ENCODE results near the gene MRC1. TPM values are rescaled to one million over a fixed set of nuclear protein-coding genes. Genes with fewer than 3 reads are reported as not detected.

Gene MRC1
- total and polyA plus RNA-seq, 2 experiments from 2014 or later = 0.03 to 0.22 TPM

DNA sequence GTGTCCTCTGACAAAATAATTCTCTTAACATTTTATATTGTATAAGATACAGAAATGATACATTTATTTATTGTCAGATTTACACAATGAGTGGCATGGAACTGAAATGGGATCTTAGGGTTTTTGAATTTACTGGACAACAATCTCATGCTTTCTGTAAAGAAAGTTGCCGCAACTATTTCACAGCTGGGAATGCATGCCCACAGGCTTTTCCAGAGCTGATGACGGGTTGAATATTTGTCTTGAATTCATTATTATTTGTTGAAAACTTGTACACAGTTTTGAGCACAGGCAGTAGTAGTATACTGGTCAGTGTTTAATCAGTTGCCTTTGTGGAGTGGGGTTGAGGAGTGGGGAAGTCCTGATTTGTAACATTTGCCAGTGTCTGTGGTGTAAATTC, 20.5 kb upstream of the MRC1 start:
- Histone ChIP-seq H3K4me3 (no peak overlapping the region), H3K27ac (no peak overlapping the region), H3K27me3 (no peaks in the 10 kb centered on the region), H3K9me3 (ENCODE audit: low read depth) (no peaks in the 10 kb centered on the region), H3K4me1 (ENCODE audit: low read depth) (peaks cover 6% of the 10 kb centered on the region), H3K36me3 (no peaks in the 10 kb centered on the region)
- TF ChIP-seq, protein P1, sequence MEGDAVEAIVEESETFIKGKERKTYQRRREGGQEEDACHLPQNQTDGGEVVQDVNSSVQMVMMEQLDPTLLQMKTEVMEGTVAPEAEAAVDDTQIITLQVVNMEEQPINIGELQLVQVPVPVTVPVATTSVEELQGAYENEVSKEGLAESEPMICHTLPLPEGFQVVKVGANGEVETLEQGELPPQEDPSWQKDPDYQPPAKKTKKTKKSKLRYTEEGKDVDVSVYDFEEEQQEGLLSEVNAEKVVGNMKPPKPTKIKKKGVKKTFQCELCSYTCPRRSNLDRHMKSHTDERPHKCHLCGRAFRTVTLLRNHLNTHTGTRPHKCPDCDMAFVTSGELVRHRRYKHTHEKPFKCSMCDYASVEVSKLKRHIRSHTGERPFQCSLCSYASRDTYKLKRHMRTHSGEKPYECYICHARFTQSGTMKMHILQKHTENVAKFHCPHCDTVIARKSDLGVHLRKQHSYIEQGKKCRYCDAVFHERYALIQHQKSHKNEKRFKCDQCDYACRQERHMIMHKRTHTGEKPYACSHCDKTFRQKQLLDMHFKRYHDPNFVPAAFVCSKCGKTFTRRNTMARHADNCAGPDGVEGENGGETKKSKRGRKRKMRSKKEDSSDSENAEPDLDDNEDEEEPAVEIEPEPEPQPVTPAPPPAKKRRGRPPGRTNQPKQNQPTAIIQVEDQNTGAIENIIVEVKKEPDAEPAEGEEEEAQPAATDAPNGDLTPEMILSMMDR (IDR thresholded peaks at IDR 0.05; ENCODE audit: low read depth, low read length) = no peak
- DNase-seq (ENCODE audit: low read depth in 1 of 2, low spot score in 1 of 2) = no peak

DNA sequence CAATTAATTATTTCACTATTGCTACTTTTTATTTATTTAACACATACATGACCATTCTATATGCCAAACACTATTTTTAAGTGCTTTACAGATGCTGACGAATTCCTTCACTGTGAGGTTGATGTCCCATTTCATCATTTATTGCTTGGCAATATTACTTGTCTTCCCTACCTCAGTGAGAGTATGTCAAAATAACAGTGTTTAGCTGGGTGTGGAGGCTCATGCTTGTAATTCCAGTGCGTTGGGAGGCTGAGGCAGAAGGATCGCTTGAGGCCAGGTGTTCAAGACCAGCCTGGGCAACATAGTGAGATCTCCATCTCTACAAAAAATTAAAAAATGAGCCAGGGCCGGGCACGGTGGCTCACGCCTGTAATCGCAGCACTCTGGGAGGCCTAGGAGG, 19.8 kb upstream of the MRC1 start:
- no peaks in the 10 kb centered on the region for H3K4me1 ChIP-seq (ENCODE audit: low read depth)
- H3K36me3 ChIP-seq = no peaks in the 10 kb centered on the region
- no peaks in the 10 kb centered on the region for H3K9me3 ChIP-seq (ENCODE audit: low read depth)
- no peak overlapping the region for H3K27ac ChIP-seq
- H3K27me3 ChIP-seq = no peaks in the 10 kb centered on the region
- no peak for DNase-seq (ENCODE audit: low read depth in 1 of 2, low spot score in 1 of 2)
- TF ChIP-seq, protein P1 (IDR thresholded peaks at IDR 0.05; ENCODE audit: low read depth, low read length) = no peak
- H3K4me3 ChIP-seq = no peak overlapping the region

DNA sequence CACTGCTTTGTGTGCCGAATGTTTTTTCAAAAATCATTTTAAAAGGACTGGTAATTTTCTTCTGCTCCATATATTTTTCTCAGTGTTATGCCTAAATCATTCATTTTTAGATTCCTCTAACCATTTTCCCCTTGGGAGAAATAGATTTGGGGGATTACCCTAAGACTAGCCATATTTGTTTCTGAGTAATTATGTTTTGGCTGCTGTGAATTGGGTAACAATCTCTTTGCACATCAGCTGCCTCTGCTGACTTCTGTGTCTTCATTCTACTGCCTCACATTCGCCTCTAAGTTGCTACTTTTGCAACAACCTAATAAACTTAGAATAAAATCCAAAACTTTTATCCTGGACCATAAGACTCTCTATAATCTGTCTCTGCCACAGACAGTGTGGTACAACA, 18.5 kb upstream of the MRC1 start:
- DNase-seq (ENCODE audit: low read depth in 1 of 2, low spot score in 1 of 2) = no peak
- Histone ChIP-seq H3K36me3 (no peaks in the 10 kb centered on the region), H3K4me1 (ENCODE audit: low read depth) (no peaks in the 10 kb centered on the region), H3K4me3 (no peak overlapping the region), H3K9me3 (ENCODE audit: low read depth) (no peaks in the 10 kb centered on the region), H3K27ac (no peak overlapping the region), H3K27me3 (no peaks in the 10 kb centered on the region)
- TF ChIP-seq, protein P1 (IDR thresholded peaks at IDR 0.05; ENCODE audit: low read depth, low read length) = no peak

DNA sequence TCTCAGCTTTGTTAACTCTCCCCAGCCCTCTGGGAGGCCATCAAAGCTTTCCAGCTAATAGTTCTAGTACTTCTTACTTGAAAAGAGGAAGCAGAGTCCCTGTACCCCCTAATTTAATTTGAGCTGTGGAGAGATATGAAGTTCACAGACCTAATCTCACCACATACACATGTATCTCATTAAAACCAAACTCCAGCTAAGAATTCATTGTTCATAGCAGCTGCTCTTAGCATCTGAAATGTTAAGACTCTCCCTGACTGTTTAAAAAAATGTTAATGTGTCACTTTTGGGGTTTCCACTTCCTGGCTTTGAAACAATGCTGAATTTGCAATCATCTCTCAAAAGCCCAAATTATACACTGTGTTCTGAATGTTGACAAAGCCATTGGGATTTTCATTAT, 16.2 kb upstream of the MRC1 start:
- no peak for DNase-seq (ENCODE audit: low read depth in 1 of 2, low spot score in 1 of 2)
- Histone ChIP-seq H3K4me1 (ENCODE audit: low read depth) (no peaks in the 10 kb centered on the region), H3K27me3 (no peaks in the 10 kb centered on the region), H3K4me3 (no peak overlapping the region), H3K27ac (no peak overlapping the region), H3K36me3 (no peaks in the 10 kb centered on the region), H3K9me3 (ENCODE audit: low read depth) (no peaks in the 10 kb centered on the region)
- TF ChIP-seq, protein P1 (IDR thresholded peaks at IDR 0.05; ENCODE audit: low read depth, low read length) = no peak

DNA sequence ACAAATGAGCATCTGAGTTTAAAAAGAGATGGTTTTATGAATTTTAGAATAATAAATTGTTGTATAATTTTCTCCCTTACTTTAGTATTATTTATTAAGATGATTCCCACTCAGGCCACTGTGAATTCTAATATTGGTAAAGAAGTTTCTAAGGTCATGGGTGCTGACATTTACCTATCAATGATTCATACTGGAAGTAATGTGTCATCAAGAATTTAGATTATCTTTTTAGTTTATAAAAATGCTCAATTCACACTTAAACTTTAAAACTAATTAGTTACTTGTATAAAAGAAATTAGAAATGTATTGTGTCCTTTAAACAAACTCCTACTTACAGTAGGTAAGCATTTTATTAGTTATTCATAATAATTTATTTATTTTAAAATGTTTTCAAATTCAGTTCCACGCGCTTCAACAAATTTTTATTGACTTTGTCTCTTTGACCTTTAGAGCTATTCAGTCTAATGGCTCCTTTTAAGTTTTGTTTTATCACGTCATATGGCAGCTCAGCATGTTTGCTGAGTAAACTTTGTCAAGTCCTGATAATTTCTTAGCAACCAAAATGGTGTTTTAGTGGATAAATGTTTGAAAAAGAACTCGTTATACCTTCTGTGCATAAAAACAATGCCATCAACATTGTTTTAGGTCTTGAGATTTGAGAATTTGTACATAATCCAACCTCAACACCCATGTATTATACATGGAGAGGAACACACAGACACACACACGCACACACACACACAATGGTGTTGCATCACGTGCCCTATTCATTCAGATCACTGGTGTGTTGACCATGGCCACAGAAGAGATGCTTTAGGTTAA, 15.1 kb upstream of the MRC1 start:
- Histone ChIP-seq H3K4me3 (no peak overlapping the region), H3K27ac (no peak overlapping the region), H3K9me3 (ENCODE audit: low read depth) (no peaks in the 10 kb centered on the region), H3K27me3 (no peaks in the 10 kb centered on the region), H3K36me3 (no peaks in the 10 kb centered on the region), H3K4me1 (ENCODE audit: low read depth) (no peaks in the 10 kb centered on the region)
- no peak for DNase-seq (ENCODE audit: low read depth in 1 of 2, low spot score in 1 of 2)
- TF ChIP-seq, protein P1 (IDR thresholded peaks at IDR 0.05; ENCODE audit: low read depth, low read length) = no peak

All from cardiac muscle cell (in vitro differentiated cells and primary cell).